Measurements from ENCODE around the gene ALDH3B2.
A peak's percentile ranks its signal among the peaks of the same experiment; 100 is the strongest.
"Not testable (repeated sequence)": the region's sequence is repeated elsewhere in the genome, so short reads cannot be mapped to it uniquely, and the experiment has no call there.

Gene ALDH3B2

DNA sequence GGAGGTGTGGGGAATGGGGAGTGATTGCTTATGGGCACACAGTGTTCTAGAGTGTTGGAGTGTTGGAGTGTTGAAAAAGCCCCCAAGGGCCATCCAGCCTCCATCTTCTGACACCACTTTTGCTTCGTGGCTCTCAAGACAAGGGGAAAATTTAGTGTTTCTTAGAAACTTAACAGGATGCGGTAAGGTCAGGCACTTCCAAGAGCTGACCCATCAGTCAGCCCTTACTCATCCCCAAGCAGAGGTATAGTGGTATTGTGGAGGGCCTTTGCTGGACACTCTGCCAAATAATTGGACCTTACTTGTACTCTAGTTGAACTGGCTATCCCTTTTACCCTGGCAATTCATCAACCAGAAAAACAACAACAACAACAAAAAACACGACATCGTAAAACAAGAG is 14.8 kb upstream of the ALDH3B2 start (continued):
- TF ChIP-seq ZNF660 (tag by site-specific recombination; IDR thresholded peaks at IDR 0.05) (no peak), ZNF777 (tag by site-specific recombination; IDR thresholded peaks at IDR 0.05; ENCODE audit: borderline replicate concordance) (no peak), KLF10 (tag by site-specific recombination; IDR thresholded peaks at IDR 0.05) (no peak), YY2 (tag by site-specific recombination; IDR thresholded peaks at IDR 0.05) (no peak), ZNF140 (tag by site-specific recombination; IDR thresholded peaks at IDR 0.05) (no peak), ZNF837 (tag by site-specific recombination; IDR thresholded peaks at IDR 0.05) (no peak), ZNF324 (tag by site-specific recombination; IDR thresholded peaks at IDR 0.05) (no peak), PRDM2 (tag by site-specific recombination; IDR thresholded peaks at IDR 0.05; ENCODE audit: borderline replicate concordance) (no peak)
- TF ChIP-seq, protein P1, sequence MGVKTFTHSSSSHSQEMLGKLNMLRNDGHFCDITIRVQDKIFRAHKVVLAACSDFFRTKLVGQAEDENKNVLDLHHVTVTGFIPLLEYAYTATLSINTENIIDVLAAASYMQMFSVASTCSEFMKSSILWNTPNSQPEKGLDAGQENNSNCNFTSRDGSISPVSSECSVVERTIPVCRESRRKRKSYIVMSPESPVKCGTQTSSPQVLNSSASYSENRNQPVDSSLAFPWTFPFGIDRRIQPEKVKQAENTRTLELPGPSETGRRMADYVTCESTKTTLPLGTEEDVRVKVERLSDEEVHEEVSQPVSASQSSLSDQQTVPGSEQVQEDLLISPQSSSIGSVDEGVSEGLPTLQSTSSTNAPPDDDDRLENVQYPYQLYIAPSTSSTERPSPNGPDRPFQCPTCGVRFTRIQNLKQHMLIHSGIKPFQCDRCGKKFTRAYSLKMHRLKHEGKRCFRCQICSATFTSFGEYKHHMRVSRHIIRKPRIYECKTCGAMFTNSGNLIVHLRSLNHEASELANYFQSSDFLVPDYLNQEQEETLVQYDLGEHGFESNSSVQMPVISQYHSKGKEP (tag by site-specific recombination; IDR thresholded peaks at IDR 0.05): no peak

DNA sequence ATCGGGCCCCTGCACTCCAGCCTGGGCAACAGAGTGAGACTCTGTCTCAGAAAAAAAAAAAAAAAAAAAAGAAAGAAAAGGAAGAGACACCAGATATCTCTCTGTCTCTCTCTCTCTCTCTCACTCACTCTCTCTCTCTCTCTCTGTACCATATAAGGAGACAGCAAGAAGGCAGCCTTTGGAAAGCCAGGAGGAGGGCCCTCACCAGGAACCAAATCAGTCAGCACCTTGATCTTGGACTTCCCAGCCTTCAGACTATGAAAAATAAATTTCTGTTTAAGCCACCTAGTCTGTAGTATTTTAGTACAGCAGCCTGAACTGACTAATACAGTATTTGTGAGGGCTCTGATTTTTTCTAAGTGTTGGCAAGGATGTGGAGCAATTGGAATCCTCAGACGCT is 13.6 kb upstream of the ALDH3B2 start:
- Histone ChIP-seq H3K27ac (ENCODE audit: extremely low read depth, low read depth, low read length) (no peak overlapping the region), H3K9me3 (ENCODE audit: control insufficient read depth, insufficient read depth, low read depth, low read length) (no peaks in the 10 kb centered on the region), H3K4me1 (ENCODE audit: control insufficient read depth, insufficient read depth, low read length) (no peaks in the 10 kb centered on the region), H3K4me3 (ENCODE audit: low read depth, low read length) (no peak overlapping the region), H3K36me3 (ENCODE audit: control insufficient read depth in 2 of 2, insufficient read depth in 1 of 2, low read length in 2 of 2) (no peaks in the 10 kb centered on the region)
- TF ChIP-seq ZNF311 (tag by site-specific recombination; IDR thresholded peaks at IDR 0.05; ENCODE audit: borderline replicate concordance) (no peak), ZNF596 (tag by site-specific recombination; IDR thresholded peaks at IDR 0.05) (0 out of 2 replicates have a peak, but pooled peaks have one; percentile 10)
- ChIA-PET POLR2A (interaction anchor here (0.7 kb wide), 1 partner anchor 334 kb away, joined by 6 read pairs; no protein-coding TSS in a partner anchor), CTCF (interaction anchor here (0.6 kb wide), 1 partner anchor 57 kb away, joined by 3 read pairs; no protein-coding TSS in a partner anchor)

DNA sequence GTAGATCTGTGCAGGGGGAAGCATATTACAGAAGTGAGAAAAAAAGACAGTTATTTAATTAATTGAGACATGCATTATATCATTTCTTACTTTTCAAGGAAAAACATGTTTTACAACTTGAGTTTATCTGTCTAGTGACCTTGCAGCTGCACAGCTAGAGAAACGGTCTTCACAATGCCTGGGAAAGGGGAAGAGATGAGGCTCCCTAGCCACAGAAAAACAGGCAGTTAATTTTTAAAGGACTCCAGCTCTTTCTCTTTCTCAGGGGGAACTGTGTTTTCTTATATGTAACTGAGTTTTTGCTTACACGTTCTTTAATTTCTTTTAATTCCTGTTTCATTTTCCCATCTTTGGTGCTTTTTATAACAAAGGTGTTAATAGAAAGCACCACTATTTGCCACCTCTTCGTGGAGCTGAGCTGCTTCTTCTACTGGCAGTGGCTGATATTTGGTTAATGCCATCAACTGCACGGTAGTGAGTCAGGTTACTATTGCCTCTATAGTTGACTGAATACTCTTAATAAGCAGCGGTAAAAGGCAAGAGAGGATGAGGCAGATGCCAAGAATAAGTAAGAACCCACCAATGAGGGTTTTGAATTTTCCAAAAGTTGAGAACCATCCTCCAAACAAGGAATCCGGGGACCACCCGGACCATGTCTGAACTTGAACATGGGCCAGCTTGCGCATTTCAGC is 11.4 kb upstream of the ALDH3B2 start:
- not testable (repeated sequence) for H3K9me3 ChIP-seq (ENCODE audit: control insufficient read depth, insufficient read depth, low read depth, low read length); H3K27ac ChIP-seq (ENCODE audit: extremely low read depth, low read depth, low read length); H3K4me3 ChIP-seq (ENCODE audit: low read depth, low read length); H3K36me3 ChIP-seq (ENCODE audit: control insufficient read depth in 2 of 2, insufficient read depth in 1 of 2, low read length in 2 of 2); H3K4me1 ChIP-seq (ENCODE audit: control insufficient read depth, insufficient read depth, low read length)
- ChIA-PET POLR2A (interaction anchor here (0.6 kb wide), 1 partner anchor 34 kb away, joined by 3 read pairs; no protein-coding TSS in a partner anchor), CTCF (interaction anchor here (0.6 to 0.7 kb wide), 2 partner anchors 72 to 111 kb away, joined by 3 read pairs; no protein-coding TSS in a partner anchor)

- H3K9me3 ChIP-seq (ENCODE audit: control insufficient read depth, insufficient read depth, low read depth, low read length); H3K4me3 ChIP-seq (ENCODE audit: low read depth, low read length); H3K36me3 ChIP-seq (ENCODE audit: control insufficient read depth in 2 of 2, insufficient read depth in 1 of 2, low read length in 2 of 2); H3K4me1 ChIP-seq (ENCODE audit: control insufficient read depth, insufficient read depth, low read length); POLR2A ChIA-PET; H3K27ac ChIP-seq (ENCODE audit: extremely low read depth, low read depth, low read length); CTCF ChIA-PET: not testable (repeated sequence)
Observed at GRCh38 chr11:67682126-67683034, 8.0 kb upstream of the ALDH3B2 start.
